GM12891 (cell line): ENCODE results near the gene SIK2.
A peak's percentile ranks its signal among the peaks of the same experiment; 100 is the strongest.
"Not testable (repeated sequence)": the region's sequence is repeated elsewhere in the genome, so short reads cannot be mapped to it uniquely, and the experiment has no call there.

Source experiments
- DNase-seq: peaks from one replicate; pipeline ENCODE4 v3.0.0; 2011; ENCODE audit warnings: low spot score; ENCODE audit not compliant: insufficient read length
- FAIRE-seq: peaks from 2 replicates; lab custom pipeline; 2011; peaks lifted over from hg19 to GRCh38; lab: Jason Lieb, UNC
- PAX5 ChIP-seq: IDR thresholded peaks from 2 replicates; pipeline ENCODE4 v1.6.1; 2011; ENCODE audit warnings: low read length, moderate library complexity, mild to moderate bottlenecking; ENCODE audit not compliant: insufficient read depth, severe bottlenecking
- POLR2A ChIP-seq: IDR thresholded peaks from 2 replicates; pipeline ENCODE4 v1.6.1; 2011; ENCODE audit warnings: low read depth, low read length, control low read depth
- POLR2AphosphoS5 ChIP-seq: IDR thresholded peaks from 2 replicates; pipeline ENCODE4 v1.6.1; 2011; ENCODE audit warnings: low read depth, low read length, control low read depth
- POU2F2 ChIP-seq: IDR thresholded peaks from 2 replicates; pipeline ENCODE4 v1.6.1; 2011; ENCODE audit warnings: low read depth, mild to moderate bottlenecking, control low read depth, low read length, moderate library complexity
- SPI1 ChIP-seq: IDR thresholded peaks from 2 replicates; pipeline ENCODE4 v1.6.1; 2011; ENCODE audit warnings: low read depth, low read length, control low read depth
- TAF1 ChIP-seq: IDR thresholded peaks from 2 replicates; pipeline ENCODE4 v1.6.1; 2011; ENCODE audit warnings: low read depth, low read length, control low read depth

Gene SIK2

GRCh38 chr11:111762526-111762925 lies 160.3 kb downstream of the SIK2 start:
- no peak for TF ChIP-seq SPI1
- TF ChIP-seq TAF1, result no peak
- TF ChIP-seq PAX5, result no peak
- no peak for FAIRE-seq
- DNase-seq, result no peak

DNA sequence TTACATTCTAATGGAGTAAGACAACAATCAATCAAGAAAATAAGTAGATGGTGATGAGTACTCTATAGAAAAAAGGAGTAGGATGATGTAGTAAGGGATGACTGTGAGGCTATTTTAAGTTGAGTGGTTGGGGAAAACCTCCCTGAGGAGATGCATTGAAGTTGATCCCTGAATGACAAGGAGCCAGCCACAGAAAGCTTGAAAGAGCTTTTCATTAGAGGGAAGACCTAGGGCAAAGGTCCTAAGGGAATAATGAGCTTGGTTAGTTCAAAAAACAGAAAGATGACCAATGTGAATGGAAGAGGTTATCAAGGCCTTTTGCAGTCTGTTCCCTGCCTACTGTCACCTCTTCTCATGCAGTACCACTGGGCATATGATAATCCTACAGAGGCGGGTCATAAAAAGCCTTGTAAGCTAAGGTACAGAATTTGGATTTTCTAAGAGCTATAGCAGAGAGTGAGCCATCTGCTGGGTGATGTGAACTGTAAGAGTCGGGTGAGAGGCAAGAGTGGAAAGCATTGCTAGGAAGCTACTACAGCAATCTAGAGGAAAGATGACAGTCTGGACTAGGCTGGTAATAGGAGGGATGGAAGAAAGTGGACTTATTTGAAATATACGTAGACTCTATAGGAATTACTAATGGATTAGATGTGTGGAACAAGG lies 160.9 kb downstream of the SIK2 start:
- DNase-seq, result no peak
- FAIRE-seq, result peak; percentile 9
- TF ChIP-seq POLR2A (no peak), TAF1 (no peak), SPI1 (no peak), POLR2AphosphoS5 (no peak), POU2F2 (no peak), PAX5 (no peak)

DNA sequence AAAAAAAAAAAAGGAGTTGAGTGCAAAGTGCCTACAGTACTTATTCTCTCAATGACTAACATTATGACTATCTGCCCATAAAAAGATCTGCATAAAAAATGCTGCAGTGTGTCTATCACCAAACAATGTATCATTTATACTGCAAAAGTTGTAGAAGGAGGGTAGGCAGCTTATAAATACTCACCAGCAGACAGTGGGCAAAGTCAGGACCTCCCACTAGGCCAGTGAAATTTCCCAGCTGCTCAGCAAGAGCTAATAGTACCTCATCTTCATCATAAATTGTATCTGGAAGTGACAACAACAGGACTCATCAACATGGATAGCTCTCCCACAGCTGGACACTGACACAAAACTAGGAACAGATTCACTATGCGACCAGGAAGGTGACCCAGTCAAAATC lies 162.4 kb downstream of the SIK2 start:
- TF ChIP-seq POLR2AphosphoS5 (no peak), TAF1 (no peak), POLR2A (no peak), SPI1 (no peak), POU2F2 (no peak), PAX5 (no peak)
- FAIRE-seq, result peak; percentile 67
- no peak for DNase-seq

GRCh38 chr11:111765320-111765983 lies 163.2 kb downstream of the SIK2 start:
- DNase-seq, result peak; percentile 32
- no peak for TF ChIP-seq SPI1
- TF ChIP-seq POU2F2, result no peak
- FAIRE-seq, result peak; percentile 31

DNA sequence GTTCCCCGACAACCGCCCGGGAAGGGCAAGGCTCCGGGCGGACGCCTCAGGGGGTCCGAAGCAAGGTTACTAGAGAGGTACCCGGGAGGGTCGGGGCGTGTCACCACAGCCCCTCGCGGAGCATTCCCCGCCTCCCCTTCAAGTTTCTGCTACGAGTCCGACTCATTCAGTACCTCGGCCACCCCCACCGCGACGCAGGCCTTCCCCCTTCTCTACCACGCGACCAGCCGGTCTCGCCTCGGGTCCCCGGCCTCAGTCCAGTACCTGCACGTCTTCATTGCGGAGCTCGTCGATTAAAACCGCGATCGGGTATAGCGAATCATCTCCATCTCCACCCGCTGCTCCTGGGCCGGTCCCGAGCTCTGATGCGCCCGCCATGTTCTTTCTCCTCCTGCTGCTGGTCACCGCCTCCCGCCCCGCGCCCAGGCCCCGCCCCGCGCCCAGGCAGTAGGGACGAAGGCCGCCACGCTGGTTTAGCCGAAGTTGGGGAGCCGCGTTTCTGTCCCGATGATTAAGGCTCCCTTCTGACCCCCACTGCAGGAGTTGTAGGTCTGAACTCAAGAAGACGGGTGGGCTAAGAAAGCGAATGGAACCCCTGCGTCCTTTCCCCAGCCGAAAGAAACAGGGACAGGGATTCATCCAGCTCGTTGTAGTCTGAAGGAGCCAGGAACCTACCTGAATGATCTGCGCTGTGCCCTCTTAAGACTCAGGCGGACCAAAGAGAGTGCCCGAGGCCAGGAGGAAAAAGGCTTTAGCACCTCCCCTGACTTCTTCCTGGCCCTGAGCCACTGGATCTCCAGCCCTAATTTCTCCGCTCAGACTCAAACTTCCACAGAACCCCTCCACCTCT lies 164.0 kb downstream of the SIK2 start, which contains the start of gene PPP2R1B:
TSS of gene PPP2R1B (minus strand) at position 406 of the 850 bp plus-strand sequence. CDS start at position 378, 28 bp downstream.
- peak; percentile 90 for DNase-seq
- FAIRE-seq, result peak; percentile 70
- TF ChIP-seq TAF1 (peak; percentile 81; the same call in 1 of the 2 replicates), SPI1 (no peak)

- peak; percentile 13 for FAIRE-seq
Measured at GRCh38 chr11:111766834-111767142, 164.5 kb downstream of the SIK2 start.

DNA sequence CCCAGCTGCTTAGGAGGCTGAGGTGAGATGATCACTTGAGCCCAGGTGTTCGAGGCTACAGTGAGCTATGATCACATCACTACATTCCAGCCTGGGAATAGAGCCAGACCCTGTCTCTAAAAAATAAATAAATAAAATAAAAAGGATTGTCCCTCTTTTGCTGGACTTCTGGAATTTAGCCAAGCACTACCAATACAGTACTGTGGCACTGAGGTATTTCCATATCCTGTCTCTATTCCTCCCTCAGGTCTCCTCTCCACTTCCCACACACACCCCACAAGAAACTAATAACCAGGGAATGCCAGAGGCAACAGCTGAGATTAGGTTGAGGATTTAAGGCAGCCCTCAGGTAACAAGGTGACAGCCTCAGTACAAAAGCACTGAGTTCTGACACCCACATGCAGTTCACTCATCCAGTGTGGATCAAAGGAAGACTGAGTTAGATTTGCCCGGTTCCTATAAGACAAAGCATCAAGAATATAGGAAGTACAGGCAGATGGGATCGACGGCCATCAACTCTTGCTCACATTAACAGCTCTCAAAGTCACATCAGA lies 168.4 kb downstream of the SIK2 start:
- no peak for TF ChIP-seq TAF1
- TF ChIP-seq SPI1, result no peak
- TF ChIP-seq PAX5, result no peak
- no peak for TF ChIP-seq POLR2A
- no peak for TF ChIP-seq POLR2AphosphoS5
- TF ChIP-seq POU2F2, result no peak
- FAIRE-seq, result no peak
- DNase-seq, result no peak

More at GRCh38 chr11:111766834-111767142, 164.5 kb downstream of the SIK2 start:
- no peak for DNase-seq
- TF ChIP-seq POU2F2, result no peak
- no peak for TF ChIP-seq SPI1
- no peak for TF ChIP-seq PAX5
- no peak for TF ChIP-seq POLR2A

GRCh38 chr11:111771205-111771604 lies 169.0 kb downstream of the SIK2 start:
- not testable (repeated sequence) for FAIRE-seq, DNase-seq

- TF ChIP-seq POLR2AphosphoS5, result no peak
- DNase-seq (no peak), FAIRE-seq (no peak)
Measured at GRCh38 chr11:111772535-111772934, 170.3 kb downstream of the SIK2 start.
